Type B pancreatic cell (in vitro differentiated cells): ENCODE results near the gene ZSCAN1. TPM values are rescaled to one million over a fixed set of nuclear protein-coding genes. Genes with fewer than 3 reads are reported as not detected.

Experiments
- DNase-seq: peaks from one replicate; pipeline ENCODE4 v3.0.0; 2021; ENCODE audit warnings: mixed read lengths; ENCODE audit not compliant: unreplicated experiment; ENCODE audit errors: extremely low spot score
- H3K27ac Mint-ChIP-seq: 2 replicates; pipeline ENCODE4 v1.8.0; 2021; ENCODE audit warnings: mild to moderate bottlenecking, mixed read lengths
- H3K27me3 Mint-ChIP-seq: 2 replicates; pipeline ENCODE4 v1.8.0; 2021; ENCODE audit warnings: mixed read lengths
- H3K36me3 Mint-ChIP-seq: 2 replicates; pipeline ENCODE4 v1.8.0; 2021; ENCODE audit warnings: mixed read lengths
- H3K4me1 Mint-ChIP-seq: one replicate; pipeline ENCODE4 v1.8.0; 2021; ENCODE audit warnings: mixed read lengths; ENCODE audit not compliant: unreplicated experiment
- H3K4me3 Mint-ChIP-seq: 2 replicates; pipeline ENCODE4 v1.8.0; 2021; ENCODE audit warnings: mild to moderate bottlenecking, mixed read lengths
- H3K9me3 Mint-ChIP-seq: 2 replicates; pipeline ENCODE4 v1.8.0; 2021; ENCODE audit warnings: mixed read lengths
- CTCF ChIP-seq: fragments of 200-600 bp; sonication (generic); conservative IDR thresholded peaks from 2 replicates; pipeline ENCODE4 v1.5.0; 2021; ENCODE audit warnings: antibody characterized with exemption, mild to moderate bottlenecking
- total RNA-seq: library from RNA; stranded (reverse); gene quantifications from 2 replicates; pipeline ENCODE4 v1.2.1, GENCODE V29; 2021; ENCODE audit warnings: low replicate concordance

The ZSCAN1 gene
- total RNA-seq, 1 donor from 2014 or later, result 1.9 TPM

GRCh38 chr19:58044391-58044790 is 10.6 kb downstream of the ZSCAN1 start:
- Mint-ChIP-seq H3K27ac (no peak overlapping the region), H3K4me1 (no peaks in the 10 kb centered on the region), H3K9me3 (peaks cover 9% of the 10 kb centered on the region), H3K36me3 (no peaks in the 10 kb centered on the region), H3K27me3 (no peaks in the 10 kb centered on the region), H3K4me3 (no peak overlapping the region)
- DNase-seq, result no peak
- no peak for TF ChIP-seq CTCF

- Mint-ChIP-seq H3K4me1 (no peaks in the 10 kb centered on the region), H3K27ac (no peak overlapping the region), H3K9me3 (peaks cover 10% of the 10 kb centered on the region), H3K27me3 (no peaks in the 10 kb centered on the region), H3K36me3 (no peaks in the 10 kb centered on the region), H3K4me3 (no peak overlapping the region)
- DNase-seq, result no peak
- no peak for TF ChIP-seq CTCF
These were observed 11.1 kb downstream of the ZSCAN1 start for GRCh38 chr19:58044886-58045285.

DNA sequence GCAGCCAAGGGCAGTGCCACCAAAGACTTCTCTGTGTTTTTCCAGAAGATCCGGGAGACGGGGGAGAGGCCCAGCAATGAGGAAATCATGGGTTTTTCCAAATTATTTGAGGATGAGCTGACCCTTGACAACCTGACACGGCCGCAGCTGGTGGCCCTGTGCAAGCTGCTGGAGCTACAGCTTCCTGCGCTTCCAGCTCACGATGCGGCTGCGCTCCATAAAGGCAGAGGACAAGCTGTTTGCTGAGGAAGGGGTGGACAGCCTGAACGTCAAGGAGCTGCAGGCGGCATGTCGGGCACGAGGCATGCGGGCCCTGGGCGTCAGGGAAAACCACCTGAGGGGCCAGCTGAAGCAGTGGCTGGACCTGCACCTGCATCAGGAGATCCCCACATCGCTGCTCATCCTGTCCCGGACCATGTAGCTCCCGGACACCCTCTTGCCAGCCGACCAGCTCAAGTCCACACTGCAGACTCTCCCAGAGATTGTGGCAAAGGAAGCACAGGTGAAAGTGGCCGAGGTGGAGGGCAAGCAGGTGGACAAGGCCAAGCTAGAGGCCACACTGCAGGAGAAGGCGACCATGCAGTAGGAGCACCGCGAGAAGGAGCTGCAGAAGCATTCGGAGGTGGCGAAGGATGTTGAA is 11.7 kb downstream of the ZSCAN1 start:
- Mint-ChIP-seq H3K27ac (no peak overlapping the region), H3K9me3 (peaks cover 10% of the 10 kb centered on the region), H3K36me3 (no peaks in the 10 kb centered on the region), H3K4me1 (no peaks in the 10 kb centered on the region), H3K27me3 (no peaks in the 10 kb centered on the region), H3K4me3 (no peak overlapping the region)
- TF ChIP-seq CTCF, result no peak
- DNase-seq, result no peak

GRCh38 chr19:58046856-58047255 is 13.0 kb downstream of the ZSCAN1 start:
- TF ChIP-seq CTCF, result no peak
- no peaks in the 10 kb centered on the region for H3K27me3 Mint-ChIP-seq
- no peaks in the 10 kb centered on the region for H3K36me3 Mint-ChIP-seq
- DNase-seq, result no peak
- H3K27ac Mint-ChIP-seq, result no peak overlapping the region
- no peak overlapping the region for H3K4me3 Mint-ChIP-seq
- no peaks in the 10 kb centered on the region for H3K4me1 Mint-ChIP-seq
- H3K9me3 Mint-ChIP-seq, result peaks cover 10% of the 10 kb centered on the region

DNA sequence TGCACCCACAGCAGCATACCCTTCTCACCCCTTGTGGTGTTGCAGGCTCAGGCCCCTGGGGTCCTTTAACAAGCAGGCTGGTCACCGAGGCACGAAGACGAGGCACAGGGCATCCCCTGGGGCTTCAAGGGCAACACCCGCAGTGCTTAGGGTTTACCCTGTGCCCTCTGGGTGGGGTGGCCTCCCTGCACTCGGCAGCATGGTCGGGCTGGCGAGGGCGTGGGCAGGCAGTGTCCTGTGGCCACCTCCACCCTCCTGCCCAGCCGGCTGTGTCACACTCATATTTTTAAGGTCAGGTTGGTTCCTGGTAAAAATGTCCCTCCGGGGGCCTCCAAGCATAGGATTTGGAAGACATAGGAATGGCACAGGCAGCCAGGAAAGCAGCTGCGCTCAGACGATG is 13.8 kb downstream of the ZSCAN1 start:
- Mint-ChIP-seq H3K27me3 (no peaks in the 10 kb centered on the region), H3K9me3 (peaks cover 10% of the 10 kb centered on the region), H3K4me3 (no peak overlapping the region), H3K36me3 (no peaks in the 10 kb centered on the region), H3K4me1 (no peaks in the 10 kb centered on the region), H3K27ac (no peak overlapping the region)
- DNase-seq, result no peak
- TF ChIP-seq CTCF, result no peak

DNA sequence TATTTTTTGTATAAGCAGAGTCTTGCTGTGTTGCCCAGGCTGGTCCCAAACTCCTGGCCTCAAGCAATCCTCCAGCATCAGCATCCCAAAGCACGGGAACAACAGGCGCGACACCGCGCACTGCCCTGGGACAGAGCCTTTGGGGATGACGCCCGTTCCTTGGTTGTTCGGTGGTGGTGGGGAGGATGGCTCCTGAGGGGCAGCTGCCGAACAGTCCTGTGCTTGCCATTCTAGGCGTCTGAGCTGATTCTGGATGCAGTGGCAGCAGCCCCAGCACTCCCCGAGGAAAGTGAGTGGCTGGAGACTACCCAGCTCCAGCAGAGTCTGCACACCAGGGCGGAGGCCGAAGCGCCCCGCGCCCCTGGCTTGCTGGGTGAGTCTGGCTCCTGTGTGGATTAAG is 18.4 kb downstream of the ZSCAN1 start:
- Mint-ChIP-seq H3K27me3 (no peaks in the 10 kb centered on the region), H3K27ac (no peak overlapping the region), H3K4me1 (no peaks in the 10 kb centered on the region), H3K9me3 (peaks cover 4% of the 10 kb centered on the region), H3K4me3 (no peak overlapping the region), H3K36me3 (no peaks in the 10 kb centered on the region)
- no peak for TF ChIP-seq CTCF
- DNase-seq, result no peak
